ENCODE results near the gene MDP1.
"Not testable (repeated sequence)": the region's sequence is repeated elsewhere in the genome, so short reads cannot be mapped to it uniquely, and the experiment has no call there.

The MDP1 gene

DNA sequence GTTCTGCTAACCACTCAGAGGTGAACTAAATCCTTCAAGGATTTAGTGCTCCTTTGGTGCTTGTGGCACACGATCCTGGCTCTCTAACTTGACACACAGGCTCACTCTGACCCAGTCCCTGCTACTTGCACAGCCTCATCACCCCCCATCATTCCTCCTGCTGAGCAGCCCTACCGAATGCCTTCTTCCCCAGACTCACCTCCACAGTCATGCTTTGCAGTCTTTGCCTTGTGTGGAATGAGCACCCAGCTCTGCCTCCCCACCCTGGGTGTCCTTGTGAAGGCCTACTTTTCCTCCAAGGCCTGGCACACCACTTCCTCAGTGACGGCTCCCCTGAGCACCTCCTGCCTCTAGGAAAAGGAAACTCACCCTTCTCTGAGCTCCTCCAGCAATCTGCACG, 34.5 kb upstream of the MDP1 start:
- no peak for DNase-seq

GRCh38 chr14:24249230-24250021, 33.6 kb upstream of the MDP1 start:
- no peak for DNase-seq

DNA sequence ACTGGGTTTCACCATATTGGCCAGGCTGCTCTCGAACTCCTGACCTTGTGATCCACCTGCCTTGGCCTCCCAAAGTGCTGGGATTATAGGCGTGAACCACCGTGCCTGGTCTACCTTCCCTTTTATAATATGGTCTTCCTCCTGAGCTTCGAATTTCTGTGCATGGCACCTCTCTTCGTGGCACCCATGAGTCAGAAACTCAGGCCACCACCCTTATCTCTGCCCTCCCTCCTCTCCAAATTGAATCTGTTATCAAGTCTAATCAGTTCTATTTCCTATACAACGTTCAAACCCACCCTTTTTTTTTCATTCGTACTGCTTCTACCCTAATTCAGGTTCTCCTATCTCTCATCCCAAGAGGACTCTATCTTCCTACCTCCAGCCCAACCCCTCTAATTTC, 31.6 kb upstream of the MDP1 start:
- DNase-seq, result no peak

DNA sequence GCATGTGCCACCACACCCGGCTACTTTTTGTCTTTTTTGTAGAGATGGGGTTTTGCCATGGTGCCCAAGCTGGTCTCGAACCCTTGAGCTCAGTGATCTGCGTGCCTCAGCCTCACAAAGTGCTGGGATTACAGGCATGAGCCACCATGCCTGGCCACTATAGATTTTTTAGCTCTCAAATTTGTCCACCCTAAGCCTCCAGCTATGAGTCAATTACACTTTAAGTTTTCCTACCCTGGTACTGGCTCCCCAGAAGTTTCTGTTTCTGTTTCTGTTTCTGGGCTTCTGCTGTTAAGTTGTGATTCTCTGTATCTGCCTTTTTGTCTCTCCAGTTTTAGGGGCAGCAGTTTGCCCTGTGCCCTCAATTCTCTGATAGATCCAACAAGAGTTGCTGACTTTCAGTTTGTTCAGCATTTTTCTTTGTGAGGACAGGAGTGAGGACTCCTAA, 30.9 kb upstream of the MDP1 start:
- DNase-seq, result peak in 1 of 2 donors; percentile 76

DNA sequence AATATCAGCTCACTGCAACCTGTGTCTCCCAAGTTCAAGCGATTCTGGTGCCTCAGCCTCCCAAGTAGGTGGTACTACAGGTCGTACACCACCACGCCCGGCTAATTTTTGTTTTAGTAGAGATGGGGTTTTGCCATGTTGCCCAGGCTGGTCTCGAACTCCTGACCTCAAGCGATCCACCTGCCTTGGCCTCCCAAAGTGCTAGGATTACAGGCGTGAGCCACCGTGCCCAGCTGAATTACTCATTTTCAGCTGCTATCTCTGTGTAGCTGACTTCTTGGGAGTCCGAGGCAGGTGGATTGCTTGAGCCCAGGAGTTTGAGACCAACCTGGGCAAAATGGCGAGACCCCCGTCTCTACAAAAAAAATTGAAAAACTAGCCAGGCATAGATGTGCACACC, 29.5 kb upstream of the MDP1 start:
- DNase-seq, result not testable (repeated sequence)

- peak in 1 of 2 donors; percentile 38 for DNase-seq
Observed at GRCh38 chr14:24243336-24243836, 27.5 kb upstream of the MDP1 start.

DNA sequence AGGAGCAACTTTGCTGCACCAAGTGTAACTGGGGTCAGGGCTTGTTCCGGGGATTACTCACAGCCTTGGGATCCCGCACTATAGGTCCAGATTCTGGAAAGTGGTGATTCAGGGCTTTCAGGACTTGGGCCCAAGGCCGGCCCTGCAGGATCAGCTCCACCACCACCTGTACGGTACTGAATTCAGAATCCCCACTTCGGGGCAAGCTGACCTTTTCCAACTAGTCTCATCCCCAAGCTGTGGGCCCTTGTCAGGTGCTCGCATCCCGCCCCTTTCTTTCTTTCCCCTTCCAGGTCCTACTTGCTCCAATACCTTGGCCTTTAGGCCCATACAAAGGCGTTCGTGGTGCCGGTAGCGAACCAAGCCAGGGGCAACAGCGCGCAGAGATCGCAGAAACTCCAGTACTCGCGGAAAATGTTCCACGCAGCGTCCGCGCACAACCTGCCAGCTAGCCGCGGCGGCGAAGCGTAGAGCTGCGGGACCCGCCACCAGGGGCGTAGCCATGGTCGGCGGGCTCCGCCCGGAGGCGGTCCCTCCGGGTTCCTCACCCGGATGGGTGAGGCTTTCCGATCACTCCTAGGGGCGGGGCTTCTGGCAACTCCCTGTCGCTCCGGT, 26.1 kb upstream of the MDP1 start:
- peak; percentile 95 for DNase-seq

GRCh38 chr14:24240110-24240918, 24.4 kb upstream of the MDP1 start:
- DNase-seq, result no peak

- no peak for DNase-seq
Observed at GRCh38 chr14:24238527-24239037, 22.7 kb upstream of the MDP1 start.

GRCh38 chr14:24238123-24238522, 22.3 kb upstream of the MDP1 start:
- DNase-seq, result no peak

DNA sequence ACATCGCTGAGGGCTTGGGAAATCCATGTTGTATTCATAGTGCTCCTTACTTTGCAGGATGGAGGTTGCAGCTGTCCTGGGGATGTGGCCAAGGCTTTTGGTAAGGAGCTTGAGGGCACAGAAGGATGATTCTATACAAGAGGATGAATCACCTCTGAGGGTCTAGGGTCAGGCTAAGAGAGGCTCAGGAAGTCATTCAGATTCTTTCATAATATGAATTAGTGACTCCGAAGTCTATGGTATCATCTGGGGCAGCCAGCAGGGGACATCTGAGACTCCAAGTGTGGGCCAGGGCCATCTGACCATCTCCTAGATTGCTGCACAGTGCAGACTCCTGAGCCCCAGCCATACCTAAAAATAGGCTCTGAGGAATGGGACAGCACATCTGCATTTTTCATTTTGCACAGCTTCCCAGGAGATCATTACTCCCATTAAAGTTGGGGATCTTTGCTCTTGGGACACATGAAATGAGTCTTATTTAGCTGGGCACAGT, 21.6 kb upstream of the MDP1 start:
- no peak for DNase-seq

DNA sequence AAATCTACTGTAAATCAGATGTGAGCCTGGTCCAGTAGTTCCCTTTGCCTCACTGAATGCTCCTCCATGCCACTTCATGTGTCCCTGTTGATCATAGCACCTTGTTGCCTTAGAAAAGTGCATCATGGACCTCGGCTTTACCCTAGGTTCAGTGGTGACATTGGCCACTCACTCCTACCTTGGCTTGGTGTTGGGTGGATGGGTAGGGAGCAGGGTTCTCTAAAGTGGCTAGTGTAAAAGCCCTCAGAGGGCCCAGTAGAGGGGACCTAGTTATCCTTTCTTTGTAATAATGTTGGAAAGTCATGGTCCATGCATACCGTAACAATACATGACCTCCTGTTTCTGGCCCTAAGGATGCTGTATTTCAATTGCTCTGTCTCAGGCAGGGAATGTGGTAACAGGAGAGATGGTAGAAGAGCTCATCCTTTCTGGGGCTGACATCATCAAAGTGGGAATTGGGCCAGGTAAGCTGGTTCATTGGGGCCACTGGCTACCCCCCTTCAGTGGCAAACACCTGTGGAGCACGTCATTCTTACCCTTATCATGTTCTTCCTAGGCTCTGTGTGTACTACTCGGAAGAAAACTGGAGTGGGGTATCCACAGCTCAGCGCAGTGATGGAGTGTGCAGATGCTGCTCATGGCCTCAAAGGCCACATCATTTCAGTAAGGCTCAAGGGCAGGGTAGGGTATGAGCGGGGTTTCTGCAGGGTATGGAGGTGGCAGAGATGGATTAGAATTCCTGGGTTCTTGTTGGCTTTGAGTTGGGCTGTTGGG, 21.0 kb upstream of the MDP1 start:
- no peak for DNase-seq

GRCh38 chr14:24235804-24236688, 20.2 kb upstream of the MDP1 start:
- DNase-seq, result no peak

- no peak for DNase-seq
Observed at GRCh38 chr14:24234095-24235005, 18.5 kb upstream of the MDP1 start.

GRCh38 chr14:24233538-24233866, 17.6 kb upstream of the MDP1 start:
- no peak for DNase-seq

- DNase-seq, result no peak
Observed at GRCh38 chr14:24232645-24233537, 17.0 kb upstream of the MDP1 start, which contains the start of gene GMPR2. TSS of gene GMPR2 (plus strand) at chr14:24232929. CDS start at chr14:24233254, 325 bp downstream.

GRCh38 chr14:24232121-24232644, 16.3 kb upstream of the MDP1 start, which contains the start of gene NEDD8:
TSS of gene NEDD8 (minus strand) at chr14:24232367. CDS start at chr14:24232267, 100 bp downstream.
- peak; percentile 90 for DNase-seq

Measured in CD4-positive, alpha-beta T cell treated with Interferon alpha-2 for 1 hour (primary cell).